ENCODE measurements around the gene UTP3. TPM values are rescaled to one million over a fixed set of nuclear protein-coding genes. Genes with fewer than 3 reads are reported as not detected.
"Not testable (repeated sequence)": the region's sequence is repeated elsewhere in the genome, so short reads cannot be mapped to it uniquely, and the experiment has no call there.

UTP3 gene
- total RNA-seq, 1 experiment from 2014 or later, result 33.7 TPM

DNA sequence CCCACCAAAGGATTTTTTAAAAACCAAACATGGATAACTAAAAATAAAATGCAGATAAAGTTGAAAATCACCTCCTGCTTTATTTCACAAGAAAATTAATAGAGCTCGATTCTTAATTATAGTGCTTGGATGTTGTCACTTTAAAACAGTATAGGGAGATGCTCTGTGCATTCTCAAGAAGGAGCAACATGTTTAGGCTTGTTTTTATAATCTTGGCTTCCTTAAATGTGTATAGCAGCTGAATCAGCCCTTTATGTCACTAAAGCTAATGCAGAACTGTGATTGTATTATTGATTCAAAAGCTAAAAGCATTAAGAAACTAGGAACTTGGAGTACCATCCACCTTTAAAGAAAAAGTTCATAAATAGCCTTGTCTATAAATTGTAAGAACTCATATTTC, 12.9 kb downstream of the UTP3 start:
- no peaks in the 10 kb centered on the region for H3K36me3 ChIP-seq (ENCODE audit: control insufficient read depth in 1 of 2, insufficient read depth in 2 of 2, low read length in 2 of 2)
- no TSS peak for BruUV-seq (replicated peaks)
- intact Hi-C loops (cut with micrococcal nuclease), result no loop called here
- no peaks in the 10 kb centered on the region for H3K27me3 ChIP-seq (ENCODE audit: insufficient read depth, low read length)
- TF ChIP-seq EGR1 (IDR thresholded peaks at IDR 0.05; ENCODE audit: low read depth) (no peak), ZNF274 (IDR thresholded peaks at IDR 0.05; ENCODE audit: low read depth, low read length) (no peak), POLR2AphosphoS5 (IDR thresholded peaks at IDR 0.05; ENCODE audit: low read depth, low read length) (no peak), CEBPB (IDR thresholded peaks at IDR 0.05; ENCODE audit: low read depth) (no peak), TCF7L2 (IDR thresholded peaks at IDR 0.05; ENCODE audit: borderline replicate concordance, extremely low read depth, insufficient read depth, insufficient read length) (no peak), SP1 (IDR thresholded peaks at IDR 0.05; ENCODE audit: low read depth) (no peak), ELF1 (IDR thresholded peaks at IDR 0.05; ENCODE audit: borderline replicate concordance, low read depth) (no peak), RAD21 (IDR thresholded peaks at IDR 0.05; ENCODE audit: low read depth) (no peak), EZH2 (IDR thresholded peaks at IDR 0.05) (no peak), SIN3A (IDR thresholded peaks at IDR 0.05; ENCODE audit: low read depth) (no peak), SRF (IDR thresholded peaks at IDR 0.05; ENCODE audit: low read depth) (no peak)
- TF ChIP-seq, protein P1, sequence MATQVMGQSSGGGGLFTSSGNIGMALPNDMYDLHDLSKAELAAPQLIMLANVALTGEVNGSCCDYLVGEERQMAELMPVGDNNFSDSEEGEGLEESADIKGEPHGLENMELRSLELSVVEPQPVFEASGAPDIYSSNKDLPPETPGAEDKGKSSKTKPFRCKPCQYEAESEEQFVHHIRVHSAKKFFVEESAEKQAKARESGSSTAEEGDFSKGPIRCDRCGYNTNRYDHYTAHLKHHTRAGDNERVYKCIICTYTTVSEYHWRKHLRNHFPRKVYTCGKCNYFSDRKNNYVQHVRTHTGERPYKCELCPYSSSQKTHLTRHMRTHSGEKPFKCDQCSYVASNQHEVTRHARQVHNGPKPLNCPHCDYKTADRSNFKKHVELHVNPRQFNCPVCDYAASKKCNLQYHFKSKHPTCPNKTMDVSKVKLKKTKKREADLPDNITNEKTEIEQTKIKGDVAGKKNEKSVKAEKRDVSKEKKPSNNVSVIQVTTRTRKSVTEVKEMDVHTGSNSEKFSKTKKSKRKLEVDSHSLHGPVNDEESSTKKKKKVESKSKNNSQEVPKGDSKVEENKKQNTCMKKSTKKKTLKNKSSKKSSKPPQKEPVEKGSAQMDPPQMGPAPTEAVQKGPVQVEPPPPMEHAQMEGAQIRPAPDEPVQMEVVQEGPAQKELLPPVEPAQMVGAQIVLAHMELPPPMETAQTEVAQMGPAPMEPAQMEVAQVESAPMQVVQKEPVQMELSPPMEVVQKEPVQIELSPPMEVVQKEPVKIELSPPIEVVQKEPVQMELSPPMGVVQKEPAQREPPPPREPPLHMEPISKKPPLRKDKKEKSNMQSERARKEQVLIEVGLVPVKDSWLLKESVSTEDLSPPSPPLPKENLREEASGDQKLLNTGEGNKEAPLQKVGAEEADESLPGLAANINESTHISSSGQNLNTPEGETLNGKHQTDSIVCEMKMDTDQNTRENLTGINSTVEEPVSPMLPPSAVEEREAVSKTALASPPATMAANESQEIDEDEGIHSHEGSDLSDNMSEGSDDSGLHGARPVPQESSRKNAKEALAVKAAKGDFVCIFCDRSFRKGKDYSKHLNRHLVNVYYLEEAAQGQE (IDR thresholded peaks at IDR 0.05; ENCODE audit: low read depth), result no peak
- TF ChIP-seq, protein P2, sequence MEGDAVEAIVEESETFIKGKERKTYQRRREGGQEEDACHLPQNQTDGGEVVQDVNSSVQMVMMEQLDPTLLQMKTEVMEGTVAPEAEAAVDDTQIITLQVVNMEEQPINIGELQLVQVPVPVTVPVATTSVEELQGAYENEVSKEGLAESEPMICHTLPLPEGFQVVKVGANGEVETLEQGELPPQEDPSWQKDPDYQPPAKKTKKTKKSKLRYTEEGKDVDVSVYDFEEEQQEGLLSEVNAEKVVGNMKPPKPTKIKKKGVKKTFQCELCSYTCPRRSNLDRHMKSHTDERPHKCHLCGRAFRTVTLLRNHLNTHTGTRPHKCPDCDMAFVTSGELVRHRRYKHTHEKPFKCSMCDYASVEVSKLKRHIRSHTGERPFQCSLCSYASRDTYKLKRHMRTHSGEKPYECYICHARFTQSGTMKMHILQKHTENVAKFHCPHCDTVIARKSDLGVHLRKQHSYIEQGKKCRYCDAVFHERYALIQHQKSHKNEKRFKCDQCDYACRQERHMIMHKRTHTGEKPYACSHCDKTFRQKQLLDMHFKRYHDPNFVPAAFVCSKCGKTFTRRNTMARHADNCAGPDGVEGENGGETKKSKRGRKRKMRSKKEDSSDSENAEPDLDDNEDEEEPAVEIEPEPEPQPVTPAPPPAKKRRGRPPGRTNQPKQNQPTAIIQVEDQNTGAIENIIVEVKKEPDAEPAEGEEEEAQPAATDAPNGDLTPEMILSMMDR (IDR thresholded peaks at IDR 0.05 in 2 of 3, conservative IDR thresholded peaks at IDR 0.05 in 1 of 3; ENCODE audit: borderline replicate concordance in 1 of 3, insufficient read depth in 1 of 3, low read depth in 2 of 3, low read length in 2 of 3), result no peak
- TF ChIP-seq, protein P3, sequence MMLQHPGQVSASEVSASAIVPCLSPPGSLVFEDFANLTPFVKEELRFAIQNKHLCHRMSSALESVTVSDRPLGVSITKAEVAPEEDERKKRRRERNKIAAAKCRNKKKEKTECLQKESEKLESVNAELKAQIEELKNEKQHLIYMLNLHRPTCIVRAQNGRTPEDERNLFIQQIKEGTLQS (IDR thresholded peaks at IDR 0.05), result no peak
- no peak overlapping the region for H3K4me3 ChIP-seq (replicated peaks in 1 of 2; ENCODE audit: low read depth in 1 of 2, low read length in 2 of 2)
- peaks cover 11 to 23% of the 10 kb centered on the region in 2 experiments for H3K4me1 ChIP-seq (ENCODE audit: control insufficient read depth in 1 of 2, insufficient read depth in 2 of 2, low read length in 2 of 2)
- H3K9me2 ChIP-seq (ENCODE audit: insufficient read depth), result no peaks in the 10 kb centered on the region
- ChIA-PET CTCF (no interaction called here), POLR2A (no interaction called here), RAD21 (ENCODE audit: low non-redundant PET in 1 of 2, low total read pairs in 2 of 2, uncharacterized antibody in 2 of 2, unreplicated experiment in 2 of 2) (no interaction called here)
- H3K27ac ChIP-seq (ENCODE audit: low read depth, low read length), result no peak overlapping the region
- no peak for DNase-seq (ENCODE audit: low read depth, low spot score)
- no peak overlapping the region for H2AFZ ChIP-seq (ENCODE audit: low read depth, low read length, poor library complexity, severe bottlenecking)
- ATAC-seq, result no peak
- no peak overlapping the region for H3K4me2 ChIP-seq (ENCODE audit: low read length)
- H3K79me2 ChIP-seq (ENCODE audit: insufficient read depth, low read length), result peaks cover 9% of the 10 kb centered on the region
- no peak overlapping the region for H3K9ac ChIP-seq (ENCODE audit: low read length)
- H3K9me3 ChIP-seq (ENCODE audit: control insufficient read depth in 1 of 2, insufficient read depth in 1 of 2, low read depth in 1 of 2, low read length in 2 of 2), result no peaks in the 10 kb centered on the region
- H4K20me1 ChIP-seq (ENCODE audit: insufficient read depth), result no peaks in the 10 kb centered on the region

DNA sequence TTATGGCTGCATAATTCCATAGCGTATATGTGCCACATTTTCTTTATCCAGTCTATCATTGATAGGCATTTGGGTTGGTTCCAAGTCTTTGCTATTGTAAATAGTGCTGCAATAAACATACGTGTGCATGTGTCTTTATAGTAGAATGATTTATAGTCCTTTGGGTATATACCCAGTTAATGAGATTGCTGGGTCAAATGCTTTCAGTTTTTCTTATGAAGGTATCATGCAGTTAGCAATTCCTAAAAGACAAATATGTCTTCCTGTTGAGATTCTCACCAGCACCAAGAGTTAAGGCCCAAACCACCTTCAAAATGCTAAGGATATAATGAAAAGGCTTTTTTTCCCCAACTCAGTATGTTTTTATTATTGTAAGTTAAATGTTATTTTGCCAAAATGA, 14.3 kb downstream of the UTP3 start:
- H3K4me1 ChIP-seq (ENCODE audit: control insufficient read depth in 1 of 2, insufficient read depth in 2 of 2, low read length in 2 of 2), result peaks cover 21 to 29% of the 10 kb centered on the region in 2 experiments
- H3K4me3 ChIP-seq (replicated peaks in 1 of 2; ENCODE audit: low read depth in 1 of 2, low read length in 2 of 2); DNase-seq (ENCODE audit: low read depth, low spot score); H3K27ac ChIP-seq (ENCODE audit: low read depth, low read length); RAD21 ChIA-PET (ENCODE audit: low non-redundant PET in 1 of 2, low total read pairs in 2 of 2, uncharacterized antibody in 2 of 2, unreplicated experiment in 2 of 2); H3K9me3 ChIP-seq (ENCODE audit: control insufficient read depth in 1 of 2, insufficient read depth in 1 of 2, low read depth in 1 of 2, low read length in 2 of 2); BruUV-seq (replicated peaks); CTCF ChIA-PET; H3K27me3 ChIP-seq (ENCODE audit: insufficient read depth, low read length); H2AFZ ChIP-seq (ENCODE audit: low read depth, low read length, poor library complexity, severe bottlenecking); H3K36me3 ChIP-seq (ENCODE audit: control insufficient read depth in 1 of 2, insufficient read depth in 2 of 2, low read length in 2 of 2); ATAC-seq; H3K4me2 ChIP-seq (ENCODE audit: low read length); H4K20me1 ChIP-seq (ENCODE audit: insufficient read depth); H3K9me2 ChIP-seq (ENCODE audit: insufficient read depth); H3K9ac ChIP-seq (ENCODE audit: low read length); intact Hi-C loops (cut with micrococcal nuclease): not testable (repeated sequence)
- peaks cover 21% of the 10 kb centered on the region for H3K79me2 ChIP-seq (ENCODE audit: insufficient read depth, low read length)
- POLR2A ChIA-PET, result interaction anchor here (1.6 kb wide), 1 partner anchor 13 kb away, joined by 4 read pairs; no protein-coding TSS in a partner anchor

Data from HCT116 (cell line).